ENCODE data around the gene CNDP2.

DNA sequence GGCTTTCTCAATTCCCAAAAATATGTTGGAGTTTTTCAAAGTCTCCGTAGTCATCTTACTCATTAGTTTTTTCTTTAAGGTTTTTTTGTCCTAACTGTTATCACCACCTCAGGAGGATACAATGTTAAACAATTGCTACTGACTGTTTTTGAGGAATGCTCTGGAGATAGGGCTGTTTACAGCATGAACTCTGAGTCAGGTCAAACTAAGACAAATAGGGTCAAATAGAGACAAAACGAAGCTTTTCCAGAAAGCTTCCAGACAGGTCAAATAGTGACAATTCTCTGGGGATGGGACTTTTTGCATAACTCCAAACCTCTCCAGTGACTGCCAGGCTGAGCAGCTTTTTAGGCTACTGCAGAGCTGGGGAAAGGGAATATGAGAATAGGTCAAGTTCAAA, 23.9 kb upstream of the CNDP2 start:
- TF ChIP-seq, protein P1, sequence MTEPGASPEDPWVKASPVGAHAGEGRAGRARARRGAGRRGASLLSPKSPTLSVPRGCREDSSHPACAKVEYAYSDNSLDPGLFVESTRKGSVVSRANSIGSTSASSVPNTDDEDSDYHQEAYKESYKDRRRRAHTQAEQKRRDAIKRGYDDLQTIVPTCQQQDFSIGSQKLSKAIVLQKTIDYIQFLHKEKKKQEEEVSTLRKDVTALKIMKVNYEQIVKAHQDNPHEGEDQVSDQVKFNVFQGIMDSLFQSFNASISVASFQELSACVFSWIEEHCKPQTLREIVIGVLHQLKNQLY (CRISPR knock-in tag; IDR thresholded peaks at IDR 0.05), result no peak
- TF ChIP-seq CHD2 (IDR thresholded peaks at IDR 0.05; ENCODE audit: low read depth, low read length) (no peak), GPN1 (CRISPR knock-in tag; IDR thresholded peaks at IDR 0.05; ENCODE audit: borderline replicate concordance) (no peak), MEIS2 (CRISPR knock-in tag; IDR thresholded peaks at IDR 0.05) (no peak), ZNF788 (CRISPR knock-in tag; IDR thresholded peaks at IDR 0.05; ENCODE audit: borderline replicate concordance) (no peak), ATF7 (IDR thresholded peaks at IDR 0.05) (no peak), ATF7 (CRISPR knock-in tag; IDR thresholded peaks at IDR 0.05) (no peak), ZNF44 (CRISPR knock-in tag; IDR thresholded peaks at IDR 0.05) (no peak)
- TF ChIP-seq, protein P2, sequence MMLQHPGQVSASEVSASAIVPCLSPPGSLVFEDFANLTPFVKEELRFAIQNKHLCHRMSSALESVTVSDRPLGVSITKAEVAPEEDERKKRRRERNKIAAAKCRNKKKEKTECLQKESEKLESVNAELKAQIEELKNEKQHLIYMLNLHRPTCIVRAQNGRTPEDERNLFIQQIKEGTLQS (CRISPR knock-in tag; IDR thresholded peaks at IDR 0.05), result no peak
- TF ChIP-seq, protein P3, sequence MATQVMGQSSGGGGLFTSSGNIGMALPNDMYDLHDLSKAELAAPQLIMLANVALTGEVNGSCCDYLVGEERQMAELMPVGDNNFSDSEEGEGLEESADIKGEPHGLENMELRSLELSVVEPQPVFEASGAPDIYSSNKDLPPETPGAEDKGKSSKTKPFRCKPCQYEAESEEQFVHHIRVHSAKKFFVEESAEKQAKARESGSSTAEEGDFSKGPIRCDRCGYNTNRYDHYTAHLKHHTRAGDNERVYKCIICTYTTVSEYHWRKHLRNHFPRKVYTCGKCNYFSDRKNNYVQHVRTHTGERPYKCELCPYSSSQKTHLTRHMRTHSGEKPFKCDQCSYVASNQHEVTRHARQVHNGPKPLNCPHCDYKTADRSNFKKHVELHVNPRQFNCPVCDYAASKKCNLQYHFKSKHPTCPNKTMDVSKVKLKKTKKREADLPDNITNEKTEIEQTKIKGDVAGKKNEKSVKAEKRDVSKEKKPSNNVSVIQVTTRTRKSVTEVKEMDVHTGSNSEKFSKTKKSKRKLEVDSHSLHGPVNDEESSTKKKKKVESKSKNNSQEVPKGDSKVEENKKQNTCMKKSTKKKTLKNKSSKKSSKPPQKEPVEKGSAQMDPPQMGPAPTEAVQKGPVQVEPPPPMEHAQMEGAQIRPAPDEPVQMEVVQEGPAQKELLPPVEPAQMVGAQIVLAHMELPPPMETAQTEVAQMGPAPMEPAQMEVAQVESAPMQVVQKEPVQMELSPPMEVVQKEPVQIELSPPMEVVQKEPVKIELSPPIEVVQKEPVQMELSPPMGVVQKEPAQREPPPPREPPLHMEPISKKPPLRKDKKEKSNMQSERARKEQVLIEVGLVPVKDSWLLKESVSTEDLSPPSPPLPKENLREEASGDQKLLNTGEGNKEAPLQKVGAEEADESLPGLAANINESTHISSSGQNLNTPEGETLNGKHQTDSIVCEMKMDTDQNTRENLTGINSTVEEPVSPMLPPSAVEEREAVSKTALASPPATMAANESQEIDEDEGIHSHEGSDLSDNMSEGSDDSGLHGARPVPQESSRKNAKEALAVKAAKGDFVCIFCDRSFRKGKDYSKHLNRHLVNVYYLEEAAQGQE (IDR thresholded peaks at IDR 0.05; ENCODE audit: borderline replicate concordance in 1 of 2, low read depth in 1 of 2, low read length in 2 of 2), result no peak

All from HepG2 (cell line).